WTC11 (cell line): Measurements from ENCODE around the gene DPP7. TPM values are rescaled to one million over a fixed set of nuclear protein-coding genes. Genes with fewer than 3 reads are reported as not detected.

ENCODE experiments used
- ATAC-seq: fragments of 200-7000 bp; cut with Tn5 transposase; 2 replicates; pipeline ENCODE4 v1.10.0; 2021; ENCODE audit warnings: mild to moderate bottlenecking, moderate library complexity
- CTCF ChIA-PET: fragments of 300-600 bp; sonication (Branson Sonifier 250); formaldehyde crosslinking; loops from one replicate; lab custom pipeline; 2021; ENCODE audit warnings: antibody characterized with exemption; lab: Charles Lee
- POLR2A ChIA-PET: fragments of 350-600 bp; sonication (Branson Sonifier 250); formaldehyde crosslinking; loops from one replicate; lab custom pipeline; 2021; ENCODE audit warnings: antibody characterized with exemption; lab: Charles Lee
- DNase-seq: peaks from one replicate; pipeline ENCODE4 v3.0.0; 2021; ENCODE audit warnings: low spot score
- H3K27ac Mint-ChIP-seq: 2 replicates; pipeline ENCODE4 v1.8.0; 2021; ENCODE audit warnings: mixed read lengths
- H3K27me3 Mint-ChIP-seq: 2 replicates; pipeline ENCODE4 v1.8.0; 2021; ENCODE audit warnings: low read depth, mild to moderate bottlenecking, moderate library complexity, mixed read lengths
- H3K36me3 Mint-ChIP-seq: 2 replicates; pipeline ENCODE4 v1.8.0; 2021; ENCODE audit warnings: mixed read lengths
- H3K4me1 Mint-ChIP-seq: 2 replicates; pipeline ENCODE4 v1.8.0; 2022; ENCODE audit warnings: mixed read lengths
- H3K4me3 Mint-ChIP-seq: 2 replicates; pipeline ENCODE4 v1.8.0; 2021; ENCODE audit warnings: mild to moderate bottlenecking, moderate library complexity, mixed read lengths
- H3K9me3 Mint-ChIP-seq: 2 replicates; pipeline ENCODE4 v1.8.0; 2021; ENCODE audit warnings: mixed read lengths
- FOXP1 ChIP-seq: sonication (generic); formaldehyde crosslinking; IDR thresholded peaks from 2 replicates; pipeline ENCODE4 v1.8.0; 2022; ENCODE audit warnings: missing genetic modification reagents, mild to moderate bottlenecking, moderate library complexity, borderline replicate concordance
- GTF2I ChIP-seq: fragments of 250-450 bp; sonication (Bioruptor Pico); conservative IDR thresholded peaks from 2 replicates; pipeline ENCODE4 v1.4.0; 2021; ENCODE audit warnings: mild to moderate bottlenecking
- HMGA2 ChIP-seq: fragments of 250-450 bp; sonication (Bioruptor Pico); IDR thresholded peaks from 2 replicates; pipeline ENCODE4 v1.4.0; 2021; ENCODE audit warnings: mild to moderate bottlenecking, moderate library complexity
- JAZF1 ChIP-seq: fragments of 250-450 bp; sonication (Bioruptor Pico); IDR thresholded peaks from 2 replicates; pipeline ENCODE4 v1.9.0; 2021; ENCODE audit warnings: moderate library complexity, mild to moderate bottlenecking, inconsistent platforms
- NFYB ChIP-seq: sonication (generic); formaldehyde crosslinking; conservative IDR thresholded peaks from 2 replicates; pipeline ENCODE4 v1.8.0; 2022; ENCODE audit warnings: low read depth, missing genetic modification reagents
- NR2C2 ChIP-seq: sonication (generic); formaldehyde crosslinking; IDR thresholded peaks from 2 replicates; pipeline ENCODE4 v1.8.0; 2022; ENCODE audit warnings: mild to moderate bottlenecking, missing genetic modification reagents
- NR3C1 ChIP-seq: sonication (generic); formaldehyde crosslinking; conservative IDR thresholded peaks from 2 replicates; pipeline ENCODE4 v1.8.1; 2023; ENCODE audit warnings: low read depth, mild to moderate bottlenecking, missing genetic modification reagents
- RELA ChIP-seq: sonication (generic); formaldehyde crosslinking; IDR thresholded peaks from 2 replicates; pipeline ENCODE4 v1.8.1; 2022; ENCODE audit warnings: missing genetic modification reagents, mild to moderate bottlenecking, borderline replicate concordance
- SMAD4 ChIP-seq: sonication (generic); formaldehyde crosslinking; IDR thresholded peaks from 2 replicates; pipeline ENCODE4 v1.8.0; 2022; ENCODE audit warnings: mild to moderate bottlenecking, missing genetic modification reagents
- SP1 ChIP-seq: sonication (generic); formaldehyde crosslinking; conservative IDR thresholded peaks from 2 replicates; pipeline ENCODE4 v1.8.1; 2022; ENCODE audit warnings: missing genetic modification reagents
- TEAD4 ChIP-seq: sonication (generic); formaldehyde crosslinking; IDR thresholded peaks from 2 replicates; pipeline ENCODE4 v1.8.0; 2022; ENCODE audit warnings: mild to moderate bottlenecking, missing genetic modification reagents
- ZNF121 ChIP-seq: sonication (generic); formaldehyde crosslinking; IDR thresholded peaks from 2 replicates; pipeline ENCODE4 v1.8.0; 2023; ENCODE audit warnings: missing genetic modification reagents
- ZNF219 ChIP-seq: sonication (generic); formaldehyde crosslinking; IDR thresholded peaks from 2 replicates; pipeline ENCODE4 v1.8.0; 2023; ENCODE audit warnings: missing genetic modification reagents, mild to moderate bottlenecking, borderline replicate concordance
- total RNA-seq: library from RNA; stranded (reverse); gene quantifications from 3 replicates; pipeline ENCODE4 v1.2.3, GENCODE V29; 2021
- TF ChIP-seq, protein P1 (sequence below): sonication (generic); formaldehyde crosslinking; IDR thresholded peaks from 2 replicates; pipeline ENCODE4 v1.8.1; 2023; ENCODE audit warnings: mild to moderate bottlenecking, missing genetic modification reagents, moderate library complexity
- TF ChIP-seq, protein P2 (sequence below): sonication (generic); formaldehyde crosslinking; IDR thresholded peaks from 2 replicates; pipeline ENCODE4 v1.8.0; 2022; ENCODE audit warnings: missing genetic modification reagents
- TF ChIP-seq, protein P3 (sequence below): sonication (generic); formaldehyde crosslinking; IDR thresholded peaks from 2 replicates; pipeline ENCODE4 v1.8.1; 2022; ENCODE audit warnings: missing genetic modification reagents, borderline replicate concordance
- TF ChIP-seq, protein P4 (sequence below): fragments of 250-450 bp; sonication (Bioruptor Pico); conservative IDR thresholded peaks from 2 replicates; pipeline ENCODE4 v1.9.0; 2021; ENCODE audit warnings: mild to moderate bottlenecking
- TF ChIP-seq, protein P5 (sequence below): sonication (generic); formaldehyde crosslinking; IDR thresholded peaks from 2 replicates; pipeline ENCODE4 v1.8.1; 2023; ENCODE audit warnings: mild to moderate bottlenecking, missing genetic modification reagents

Gene DPP7
- total RNA-seq, 1 experiment from 2014 or later = 38.9 TPM

DNA sequence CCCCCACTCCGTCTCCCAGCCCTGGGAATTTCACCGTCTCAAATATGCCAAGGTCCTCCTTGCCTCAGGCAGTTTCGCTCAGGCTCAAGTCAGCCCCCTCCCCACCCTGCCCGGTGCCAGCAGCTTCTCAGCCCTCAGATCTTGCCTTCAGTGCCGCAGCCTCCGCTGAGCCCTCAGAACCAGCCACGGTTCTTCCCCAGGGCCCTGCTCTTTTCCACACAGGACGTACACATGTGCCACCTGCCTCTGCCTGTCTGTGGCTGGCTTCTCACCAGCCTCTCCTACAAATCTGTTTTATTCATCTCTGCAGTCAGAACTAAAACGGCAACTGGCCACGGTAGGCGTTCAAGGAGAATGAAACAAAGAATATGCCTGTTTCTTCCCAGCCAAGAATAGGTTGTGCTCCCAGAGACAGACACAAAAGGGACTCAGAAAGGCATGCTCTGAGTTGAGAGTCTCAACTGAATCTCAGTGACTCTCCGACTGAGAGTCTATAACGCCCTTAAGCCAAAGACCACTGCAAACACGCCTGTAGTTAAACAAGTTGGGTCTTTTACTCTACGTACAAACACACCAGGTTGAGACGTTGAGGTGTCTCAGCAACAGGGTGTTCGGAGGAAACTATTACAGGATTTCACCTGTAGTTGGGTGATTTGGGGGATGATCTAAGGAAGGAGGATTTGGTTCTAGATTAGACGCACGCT lies 13.8 kb upstream of the DPP7 start:
- ATAC-seq (no peak), DNase-seq (no peak)
- no peaks in the 10 kb centered on the region for H3K36me3 Mint-ChIP-seq
- peak overlapping the region; percentile 60; the same call in 1 of the 2 replicates for H3K27ac Mint-ChIP-seq
- ChIA-PET CTCF (interaction anchor here (0.6 to 1.5 kb wide), 3 partner anchors 10 to 109 kb away, joined by 3 to 6 read pairs (median 4); no protein-coding TSS in a partner anchor), POLR2A (no interaction called here)
- no peaks in the 10 kb centered on the region for H3K9me3 Mint-ChIP-seq
- no peak for TF ChIP-seq TEAD4 (CRISPR knock-in tag)
- no peak for TF ChIP-seq NR2C2 (CRISPR knock-in tag)
- TF ChIP-seq GTF2I (CRISPR knock-in tag) = no peak
- TF ChIP-seq, protein P1, sequence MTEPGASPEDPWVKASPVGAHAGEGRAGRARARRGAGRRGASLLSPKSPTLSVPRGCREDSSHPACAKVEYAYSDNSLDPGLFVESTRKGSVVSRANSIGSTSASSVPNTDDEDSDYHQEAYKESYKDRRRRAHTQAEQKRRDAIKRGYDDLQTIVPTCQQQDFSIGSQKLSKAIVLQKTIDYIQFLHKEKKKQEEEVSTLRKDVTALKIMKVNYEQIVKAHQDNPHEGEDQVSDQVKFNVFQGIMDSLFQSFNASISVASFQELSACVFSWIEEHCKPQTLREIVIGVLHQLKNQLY = no peak
- TF ChIP-seq NR3C1 = no peak
- TF ChIP-seq FOXP1 (CRISPR knock-in tag) = no peak
- TF ChIP-seq ZNF219 = no peak
- TF ChIP-seq SP1 (CRISPR knock-in tag) = no peak
- TF ChIP-seq, protein P2, sequence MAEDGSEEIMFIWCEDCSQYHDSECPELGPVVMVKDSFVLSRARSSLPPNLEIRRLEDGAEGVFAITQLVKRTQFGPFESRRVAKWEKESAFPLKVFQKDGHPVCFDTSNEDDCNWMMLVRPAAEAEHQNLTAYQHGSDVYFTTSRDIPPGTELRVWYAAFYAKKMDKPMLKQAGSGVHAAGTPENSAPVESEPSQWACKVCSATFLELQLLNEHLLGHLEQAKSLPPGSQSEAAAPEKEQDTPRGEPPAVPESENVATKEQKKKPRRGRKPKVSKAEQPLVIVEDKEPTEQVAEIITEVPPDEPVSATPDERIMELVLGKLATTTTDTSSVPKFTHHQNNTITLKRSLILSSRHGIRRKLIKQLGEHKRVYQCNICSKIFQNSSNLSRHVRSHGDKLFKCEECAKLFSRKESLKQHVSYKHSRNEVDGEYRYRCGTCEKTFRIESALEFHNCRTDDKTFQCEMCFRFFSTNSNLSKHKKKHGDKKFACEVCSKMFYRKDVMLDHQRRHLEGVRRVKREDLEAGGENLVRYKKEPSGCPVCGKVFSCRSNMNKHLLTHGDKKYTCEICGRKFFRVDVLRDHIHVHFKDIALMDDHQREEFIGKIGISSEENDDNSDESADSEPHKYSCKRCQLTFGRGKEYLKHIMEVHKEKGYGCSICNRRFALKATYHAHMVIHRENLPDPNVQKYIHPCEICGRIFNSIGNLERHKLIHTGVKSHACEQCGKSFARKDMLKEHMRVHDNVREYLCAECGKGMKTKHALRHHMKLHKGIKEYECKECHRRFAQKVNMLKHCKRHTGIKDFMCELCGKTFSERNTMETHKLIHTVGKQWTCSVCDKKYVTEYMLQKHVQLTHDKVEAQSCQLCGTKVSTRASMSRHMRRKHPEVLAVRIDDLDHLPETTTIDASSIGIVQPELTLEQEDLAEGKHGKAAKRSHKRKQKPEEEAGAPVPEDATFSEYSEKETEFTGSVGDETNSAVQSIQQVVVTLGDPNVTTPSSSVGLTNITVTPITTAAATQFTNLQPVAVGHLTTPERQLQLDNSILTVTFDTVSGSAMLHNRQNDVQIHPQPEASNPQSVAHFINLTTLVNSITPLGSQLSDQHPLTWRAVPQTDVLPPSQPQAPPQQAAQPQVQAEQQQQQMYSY (CRISPR knock-in tag) = no peak
- H3K4me3 Mint-ChIP-seq = peak overlapping the region; percentile 78
- H3K27me3 Mint-ChIP-seq = peaks cover 19% of the 10 kb centered on the region
- peaks cover 14% of the 10 kb centered on the region for H3K4me1 Mint-ChIP-seq

DNA sequence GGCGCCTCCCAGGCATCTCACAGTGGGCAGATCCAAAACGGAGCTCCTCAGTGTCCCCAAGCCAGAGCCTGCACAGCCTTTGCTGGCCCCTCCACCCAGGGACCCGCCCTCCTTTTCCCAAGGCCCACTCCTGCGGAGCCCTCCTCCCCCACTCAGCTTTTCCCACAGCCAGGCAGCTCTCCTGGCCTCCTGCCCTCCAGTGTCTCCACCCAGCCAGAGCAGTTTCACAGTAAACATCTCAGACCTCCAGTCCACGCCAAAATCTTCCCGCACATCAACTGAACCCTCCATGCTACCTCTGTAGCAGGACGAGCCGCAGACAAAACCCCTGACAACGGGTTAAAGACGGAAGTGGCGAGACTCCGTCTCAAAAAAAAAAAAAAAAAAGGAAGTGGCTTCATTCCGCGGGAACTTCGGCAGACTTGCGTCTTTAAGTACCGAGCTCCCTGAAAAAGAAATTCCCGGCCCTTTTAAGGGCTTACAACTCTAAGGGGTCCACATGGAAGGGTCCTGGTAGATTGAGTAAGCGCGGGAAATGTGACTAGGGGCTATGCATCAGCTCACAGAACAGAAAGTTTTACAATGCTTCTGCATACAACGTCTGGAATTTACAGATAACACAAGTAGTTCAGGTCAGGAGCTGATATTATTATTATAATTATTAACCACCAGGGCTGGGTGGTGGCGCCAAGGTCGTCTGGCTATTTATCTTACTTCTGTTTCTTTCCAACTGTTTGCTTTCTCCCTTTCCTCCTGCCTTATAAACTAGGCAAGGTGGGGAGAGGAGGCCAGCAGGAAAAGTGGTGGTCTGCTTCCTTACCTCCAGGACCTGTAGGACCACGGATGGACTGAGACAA lies 13.0 kb upstream of the DPP7 start:
- 0 out of 2 replicates have a peak overlapping the region, but pooled peaks have one; percentile 60 for H3K27ac Mint-ChIP-seq
- ATAC-seq = no peak
- no peak for DNase-seq
- no peaks in the 10 kb centered on the region for H3K9me3 Mint-ChIP-seq
- TF ChIP-seq, protein P3, sequence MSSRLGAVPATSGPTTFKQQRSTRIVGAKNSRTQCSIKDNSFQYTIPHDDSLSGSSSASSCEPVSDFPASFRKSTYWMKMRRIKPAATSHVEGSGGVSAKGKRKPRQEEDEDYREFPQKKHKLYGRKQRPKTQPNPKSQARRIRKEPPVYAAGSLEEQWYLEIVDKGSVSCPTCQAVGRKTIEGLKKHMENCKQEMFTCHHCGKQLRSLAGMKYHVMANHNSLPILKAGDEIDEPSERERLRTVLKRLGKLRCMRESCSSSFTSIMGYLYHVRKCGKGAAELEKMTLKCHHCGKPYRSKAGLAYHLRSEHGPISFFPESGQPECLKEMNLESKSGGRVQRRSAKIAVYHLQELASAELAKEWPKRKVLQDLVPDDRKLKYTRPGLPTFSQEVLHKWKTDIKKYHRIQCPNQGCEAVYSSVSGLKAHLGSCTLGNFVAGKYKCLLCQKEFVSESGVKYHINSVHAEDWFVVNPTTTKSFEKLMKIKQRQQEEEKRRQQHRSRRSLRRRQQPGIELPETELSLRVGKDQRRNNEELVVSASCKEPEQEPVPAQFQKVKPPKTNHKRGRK = no peak
- no peak for TF ChIP-seq SMAD4
- no peaks in the 10 kb centered on the region for H3K36me3 Mint-ChIP-seq
- peaks cover 14% of the 10 kb centered on the region for H3K4me1 Mint-ChIP-seq
- POLR2A ChIA-PET = no interaction called here
- peak overlapping the region; percentile 78 for H3K4me3 Mint-ChIP-seq
- H3K27me3 Mint-ChIP-seq = peaks cover 16% of the 10 kb centered on the region
- CTCF ChIA-PET = interaction anchor here (0.6 to 1.5 kb wide), 4 partner anchors 11 to 109 kb away, joined by 3 to 7 read pairs (median 5); no protein-coding TSS in a partner anchor

DNA sequence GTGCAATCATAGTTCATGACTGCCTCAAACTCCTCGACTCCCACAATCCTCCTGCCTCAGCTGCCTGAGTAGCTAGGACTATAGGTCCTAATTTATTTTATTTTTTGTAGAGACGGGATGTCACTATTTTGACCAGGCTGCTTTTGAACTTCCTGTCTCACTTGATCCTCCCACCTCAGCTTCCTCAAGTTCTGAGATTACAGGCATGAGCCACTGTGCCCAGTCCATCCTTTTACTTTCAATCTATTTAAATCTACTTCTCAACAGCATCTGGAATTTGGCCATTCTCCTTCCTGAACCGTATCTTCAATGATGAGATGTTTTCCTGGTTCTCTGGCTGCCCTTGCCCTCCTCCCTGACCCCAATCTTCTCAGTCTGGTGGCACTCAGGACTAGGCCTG lies 12.3 kb upstream of the DPP7 start:
- Mint-ChIP-seq H3K36me3 (no peaks in the 10 kb centered on the region), H3K4me3 (no peak overlapping the region), H3K4me1 (peaks cover 14% of the 10 kb centered on the region), H3K9me3 (no peaks in the 10 kb centered on the region), H3K27me3 (peaks cover 14% of the 10 kb centered on the region), H3K27ac (peak overlapping the region; percentile 71; the same call in 1 of the 2 replicates)
- POLR2A ChIA-PET = interaction anchor here (0.7 kb wide), 1 partner anchor 13 kb away, joined by 4 read pairs; no protein-coding TSS in a partner anchor
- no peak for DNase-seq
- CTCF ChIA-PET = interaction anchor here (1.0 kb wide), 1 partner anchor 23 kb away, joined by 3 read pairs; no protein-coding TSS in a partner anchor
- no peak for ATAC-seq
- no peak for TF ChIP-seq JAZF1 (CRISPR knock-in tag)
- TF ChIP-seq, protein P4, sequence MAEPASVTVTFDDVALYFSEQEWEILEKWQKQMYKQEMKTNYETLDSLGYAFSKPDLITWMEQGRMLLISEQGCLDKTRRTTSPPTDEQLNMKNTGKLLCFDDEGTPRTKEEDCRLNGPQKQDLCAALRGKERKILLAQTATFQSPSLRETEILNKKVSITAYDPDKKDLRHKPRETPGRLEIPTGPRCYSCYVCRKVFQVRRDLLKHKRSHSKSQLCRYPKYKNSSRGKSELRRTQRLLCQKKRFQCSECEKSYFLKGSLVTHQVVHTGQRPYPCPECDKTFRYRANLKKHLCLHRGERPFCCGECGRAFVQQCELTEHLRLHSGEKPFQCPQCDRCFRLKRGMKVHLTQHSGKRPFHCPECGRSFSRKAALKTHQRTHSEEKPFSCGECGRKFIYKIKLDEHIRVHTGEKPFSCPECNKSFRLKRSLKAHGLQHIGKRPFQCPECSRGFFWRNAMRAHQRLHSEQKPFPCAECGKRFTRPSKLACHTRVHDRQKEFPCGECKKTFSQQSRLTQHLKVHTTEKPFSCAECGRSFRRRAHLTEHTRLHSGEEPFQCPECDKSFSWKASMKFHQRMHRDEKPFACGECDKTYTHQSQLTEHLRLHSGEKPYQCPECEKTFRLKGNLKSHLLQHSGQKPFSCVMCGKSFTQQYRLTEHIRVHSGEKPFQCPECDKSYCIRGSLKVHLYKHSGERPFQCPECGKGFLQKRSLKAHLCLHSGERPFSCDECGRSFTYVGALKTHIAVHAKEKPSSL (CRISPR knock-in tag) = no peak
- no peak for TF ChIP-seq HMGA2
- TF ChIP-seq, protein P5, sequence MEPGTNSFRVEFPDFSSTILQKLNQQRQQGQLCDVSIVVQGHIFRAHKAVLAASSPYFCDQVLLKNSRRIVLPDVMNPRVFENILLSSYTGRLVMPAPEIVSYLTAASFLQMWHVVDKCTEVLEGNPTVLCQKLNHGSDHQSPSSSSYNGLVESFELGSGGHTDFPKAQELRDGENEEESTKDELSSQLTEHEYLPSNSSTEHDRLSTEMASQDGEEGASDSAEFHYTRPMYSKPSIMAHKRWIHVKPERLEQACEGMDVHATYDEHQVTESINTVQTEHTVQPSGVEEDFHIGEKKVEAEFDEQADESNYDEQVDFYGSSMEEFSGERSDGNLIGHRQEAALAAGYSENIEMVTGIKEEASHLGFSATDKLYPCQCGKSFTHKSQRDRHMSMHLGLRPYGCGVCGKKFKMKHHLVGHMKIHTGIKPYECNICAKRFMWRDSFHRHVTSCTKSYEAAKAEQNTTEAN = no peak
- TF ChIP-seq, protein P3 = no peak
- no peak for TF ChIP-seq RELA
- TF ChIP-seq ZNF121 (CRISPR knock-in tag) = no peak
- TF ChIP-seq NFYB = no peak
